GM19025 (cell line): ENCODE results near the gene PTCD1.

Source experiments
- ATAC-seq: cut with Tn5 transposase; IDR thresholded peaks from one replicate; pipeline ENCODE4 v1.9.1; 2021; ENCODE audit warnings: mild to moderate bottlenecking, low read depth, moderate library complexity; ENCODE audit not compliant: unreplicated experiment

Gene PTCD1

GRCh38 chr7:99438573-99439480, at the start of gene PTCD1, which contains the start of gene CPSF4:
Gene PTCD1 (minus strand): TSS chr7:99438798. CDS start chr7:99435242, 3,556 bp downstream.
Gene CPSF4 (plus strand): TSS chr7:99438943. CDS start chr7:99439083, 140 bp downstream.
- ATAC-seq, result peak; percentile 95

DNA sequence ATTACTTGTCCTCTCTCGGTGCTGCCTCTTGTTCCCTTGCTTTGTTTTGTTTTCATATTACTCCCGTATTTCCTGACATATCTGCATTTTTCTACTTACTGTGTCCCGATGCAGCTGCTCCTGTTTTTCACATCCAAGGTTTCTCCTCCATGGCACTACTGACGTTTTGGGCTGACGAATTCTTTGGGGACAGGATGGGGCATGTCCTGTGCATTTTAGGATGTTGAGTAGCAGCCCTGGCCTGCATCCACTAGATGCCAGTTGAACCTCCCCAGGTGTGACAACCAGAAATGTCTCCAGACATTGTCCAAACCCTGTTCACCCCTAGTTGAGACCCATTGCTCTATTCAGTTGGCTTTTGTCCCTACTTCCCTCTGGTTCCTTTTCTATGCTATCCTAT, 46.5 kb upstream of the PTCD1 start:
- no peak for ATAC-seq

DNA sequence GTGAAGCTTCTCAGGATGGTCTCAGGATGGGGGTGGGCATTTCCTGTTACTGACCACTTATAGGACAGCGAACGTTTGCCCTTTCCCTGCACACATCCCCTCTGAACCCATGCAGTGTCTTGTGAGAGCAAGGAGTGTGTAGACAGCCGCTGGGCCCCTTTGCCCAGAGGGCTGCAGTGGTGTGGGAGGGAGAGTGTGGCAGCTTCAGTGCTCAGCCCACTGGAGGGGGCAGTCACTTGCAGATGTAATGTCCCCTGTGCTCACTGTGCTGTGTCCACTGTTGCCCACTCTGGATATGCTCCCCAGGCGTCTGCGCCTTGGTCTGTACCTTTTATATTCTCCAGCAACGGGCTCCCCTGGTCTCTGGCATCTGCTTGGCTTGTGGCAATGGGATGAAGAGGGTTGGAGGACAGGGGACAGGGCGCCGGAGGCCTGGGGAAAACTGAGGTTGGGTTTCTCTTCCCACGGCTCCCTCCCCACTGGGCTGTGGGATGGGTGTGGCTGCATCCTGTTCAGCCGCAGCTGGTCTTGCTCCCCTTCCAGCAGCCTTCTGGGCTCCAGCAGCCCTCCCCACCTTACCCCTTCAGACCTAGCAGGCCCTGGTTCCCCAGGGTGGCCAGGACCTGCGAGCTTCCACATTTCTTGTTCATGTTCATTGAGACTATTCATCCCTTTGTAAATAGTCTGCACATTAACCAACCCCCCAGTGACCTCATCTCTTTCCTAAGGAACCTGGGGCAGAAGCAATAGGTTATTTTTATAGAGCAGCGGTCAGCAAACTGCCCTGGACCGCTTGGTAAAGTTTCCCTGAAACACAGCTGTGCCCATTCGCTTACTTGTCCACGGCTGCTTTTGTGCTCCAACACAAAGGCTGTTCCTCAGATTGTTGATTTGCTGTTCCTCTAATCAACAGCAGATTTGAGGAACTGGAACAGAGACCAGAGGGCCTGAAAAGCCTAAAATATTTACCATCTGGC, 40.2 kb upstream of the PTCD1 start:
- ATAC-seq, result no peak

DNA sequence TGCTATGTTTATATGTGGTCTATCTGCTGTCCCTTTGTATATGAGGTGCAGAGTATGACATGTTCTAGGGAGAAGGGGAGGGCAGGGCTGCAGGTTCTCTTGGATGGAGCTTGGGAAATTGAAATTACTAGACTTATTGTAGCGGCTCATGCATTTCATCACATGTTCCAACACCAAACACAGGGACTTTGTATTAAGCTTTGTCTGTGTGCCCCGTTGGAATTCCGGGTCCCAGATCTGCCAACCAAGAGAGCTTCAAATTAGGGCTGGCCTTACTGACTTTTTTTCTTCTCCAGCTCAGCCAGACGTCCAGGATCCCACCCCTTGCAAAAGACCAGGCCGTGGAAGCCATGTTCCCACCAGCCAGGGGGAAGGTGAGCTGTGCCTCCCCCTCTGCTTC, 37.5 kb upstream of the PTCD1 start:
- no peak for ATAC-seq

GRCh38 chr7:99473315-99473596, 34.7 kb upstream of the PTCD1 start:
- no peak for ATAC-seq

DNA sequence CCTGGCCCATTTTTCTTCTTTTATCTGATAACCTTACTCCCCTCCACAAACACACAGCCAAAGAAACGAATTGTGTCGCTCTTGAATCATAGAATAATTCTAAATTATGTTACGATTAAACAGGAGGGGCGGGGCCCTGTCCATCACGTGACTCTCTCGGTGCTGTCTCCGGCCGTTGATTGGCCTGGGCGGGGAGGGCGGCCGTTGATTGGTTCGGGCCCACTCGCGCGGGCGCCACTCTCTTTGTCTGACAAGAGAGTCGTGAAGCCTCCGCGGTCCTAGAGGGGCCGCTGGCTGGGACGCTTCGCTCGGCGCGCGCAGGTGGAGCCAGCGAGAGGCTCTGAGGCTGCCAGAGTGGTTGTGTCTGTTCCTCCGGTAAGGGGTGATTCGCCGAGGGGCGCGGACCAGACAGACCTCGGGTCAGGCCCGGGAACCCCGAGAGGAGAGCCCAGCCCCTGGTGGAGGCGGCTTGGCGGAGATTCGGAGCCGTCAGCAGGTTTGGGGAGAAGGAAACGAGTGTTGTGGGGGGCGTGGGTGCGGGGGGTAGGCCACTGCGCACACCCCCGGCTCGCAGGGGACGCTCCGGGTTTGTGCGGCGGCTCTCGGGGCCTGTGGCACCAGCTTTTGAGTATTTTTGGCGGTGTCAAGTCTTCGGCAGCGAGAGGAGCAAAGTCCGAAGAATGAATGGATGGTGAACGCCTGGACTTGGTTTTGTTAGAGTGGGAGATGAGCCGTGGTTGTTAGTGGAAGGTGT, 34.1 kb upstream of the PTCD1 start, which contains the start of gene ZNF789:
TSS of gene ZNF789 (plus strand) at position 330 of the 754 bp plus-strand sequence. CDS start 3,567 bp downstream, outside the sequence.
- ATAC-seq, result peak; percentile 98

DNA sequence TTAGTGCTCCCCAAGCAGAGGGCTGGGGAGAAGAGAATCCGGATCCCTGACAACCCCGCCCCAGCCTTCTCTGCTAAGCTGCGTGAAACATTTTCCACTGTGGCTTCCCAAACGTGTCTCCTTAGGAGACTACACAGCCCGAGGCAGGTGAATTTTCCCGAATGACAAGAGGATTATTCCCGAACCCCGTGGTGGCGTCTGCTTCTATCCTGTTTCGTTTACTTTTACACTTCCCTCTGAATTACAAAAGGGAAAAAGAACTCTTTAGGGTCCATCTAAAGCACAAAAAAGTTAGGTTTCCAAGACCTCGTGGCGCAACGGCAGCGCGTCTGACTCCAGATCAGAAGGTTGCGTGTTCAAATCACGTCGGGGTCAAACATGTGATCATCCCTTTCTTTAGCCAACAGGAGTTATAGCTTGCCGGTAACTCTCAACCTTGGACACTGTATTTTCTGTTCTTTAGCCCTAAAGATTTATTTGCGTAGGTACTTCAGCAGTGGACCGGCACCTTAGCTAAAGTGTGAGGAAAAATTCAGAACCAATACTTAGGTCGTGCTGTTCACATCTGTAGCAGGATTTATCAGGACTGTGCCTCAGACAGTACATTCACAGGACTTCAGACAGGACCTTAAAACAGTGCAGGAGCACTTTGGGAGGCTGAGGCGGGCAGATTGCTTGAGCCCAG, 30.9 kb upstream of the PTCD1 start:
- no peak for ATAC-seq

DNA sequence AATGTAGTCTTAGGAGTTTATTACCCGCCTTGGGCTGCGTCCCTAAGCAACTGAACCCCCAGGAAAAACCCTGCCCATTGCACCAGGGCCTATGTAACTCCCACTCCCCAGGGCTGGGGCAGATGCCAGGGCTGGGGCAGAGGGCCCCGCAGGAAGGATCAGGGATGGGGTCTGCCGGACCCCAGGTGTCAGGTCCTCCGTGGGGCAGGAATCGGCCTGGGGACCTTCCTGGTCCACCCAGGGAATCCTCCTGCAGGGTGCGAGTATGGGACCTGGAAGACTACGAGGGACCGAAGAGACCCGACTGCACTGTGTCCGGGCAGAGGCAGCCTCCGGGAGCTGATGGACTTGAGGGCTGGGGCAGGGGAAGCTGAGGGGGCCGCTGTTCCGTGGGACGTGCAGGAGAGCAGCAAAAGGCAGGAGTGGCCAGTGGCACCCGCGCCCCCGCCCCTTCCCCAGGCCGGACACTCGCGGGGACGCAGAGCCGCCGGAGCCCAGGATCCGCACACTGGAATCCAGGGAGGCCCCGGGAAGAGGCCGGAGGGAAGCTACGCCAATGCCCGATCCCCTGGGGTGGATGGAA, 29.8 kb upstream of the PTCD1 start:
- no peak for ATAC-seq

- ATAC-seq, result no peak
These were observed 26.8 kb upstream of the PTCD1 start for GRCh38 chr7:99465421-99465768.

GRCh38 chr7:99461221-99461620, 22.6 kb upstream of the PTCD1 start:
- ATAC-seq, result no peak

GRCh38 chr7:99460651-99461050, 22.1 kb upstream of the PTCD1 start:
- no peak for ATAC-seq

DNA sequence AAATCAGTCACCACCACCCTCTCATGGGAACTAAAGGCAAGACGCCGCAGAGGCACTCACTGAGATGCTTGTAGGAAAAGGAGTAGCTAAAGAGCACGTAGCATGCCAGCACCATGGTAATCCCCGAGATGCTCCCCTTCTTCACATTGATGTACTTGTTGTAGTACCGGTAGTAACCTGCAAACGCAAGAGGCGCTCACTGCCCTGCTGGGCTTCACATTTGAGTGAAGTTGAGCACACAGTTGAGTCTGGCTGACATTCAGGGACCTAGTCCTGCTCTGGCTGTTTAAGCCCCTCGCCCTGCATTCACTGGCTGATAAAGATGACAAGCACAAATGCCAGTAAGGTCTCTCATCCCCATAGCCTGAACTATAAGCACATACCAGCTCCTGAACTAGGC, 20.5 kb upstream of the PTCD1 start:
- ATAC-seq, result no peak

GRCh38 chr7:99457650-99458493, 19.3 kb upstream of the PTCD1 start:
- ATAC-seq, result no peak

GRCh38 chr7:99457050-99457649, 18.6 kb upstream of the PTCD1 start:
- ATAC-seq, result no peak

DNA sequence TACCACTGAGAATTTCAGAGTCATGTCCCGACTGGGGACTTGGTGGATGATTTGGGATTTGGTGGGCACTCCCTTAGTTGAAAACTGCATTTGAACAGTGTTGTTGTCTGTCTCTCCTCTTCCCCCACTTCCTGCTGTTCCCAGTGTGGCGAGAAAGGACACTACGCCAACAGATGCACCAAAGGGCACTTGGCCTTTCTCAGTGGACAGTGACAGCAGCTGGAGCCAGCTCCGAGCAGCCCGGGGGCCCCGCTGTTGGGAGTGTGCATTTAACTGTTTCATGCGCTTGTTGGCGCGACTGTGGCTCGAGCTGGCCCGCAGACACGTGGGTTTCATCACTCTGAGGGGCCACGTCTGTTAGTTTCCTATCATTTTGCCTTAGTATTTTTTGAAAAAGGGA, 17.7 kb upstream of the PTCD1 start:
- ATAC-seq, result no peak

- ATAC-seq, result no peak
These were observed 17.3 kb upstream of the PTCD1 start for GRCh38 chr7:99455874-99456273.

GRCh38 chr7:99453105-99453504, 14.5 kb upstream of the PTCD1 start:
- no peak for ATAC-seq

DNA sequence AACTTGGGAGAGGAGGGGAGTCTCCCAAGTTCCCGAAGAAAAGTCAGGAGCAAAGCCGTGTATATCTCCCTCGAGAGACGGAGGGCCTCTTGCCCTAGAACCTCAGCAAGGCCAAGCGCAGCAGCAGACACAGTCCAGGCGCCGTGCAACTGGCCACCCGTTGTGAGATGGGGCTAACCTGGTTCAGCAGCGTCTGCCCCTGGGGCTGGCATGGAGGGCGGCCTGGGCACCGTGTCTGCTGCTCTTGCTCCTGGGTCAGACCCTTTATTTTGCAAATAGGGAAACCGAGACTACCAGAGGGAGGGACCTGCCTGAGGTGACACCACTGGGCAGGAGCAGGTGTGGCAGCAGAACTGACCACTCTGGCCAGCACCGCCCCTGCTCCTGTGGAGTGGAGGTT, 13.9 kb upstream of the PTCD1 start:
- ATAC-seq, result no peak
